ENCODE results near the gene IRX2. TPM values are rescaled to one million over a fixed set of nuclear protein-coding genes. Genes with fewer than 3 reads are reported as not detected.

Gene IRX2
- total and polyA plus RNA-seq, 2 donors (not counting 3 experiments of a cell fraction or from before 2014, with no cell fraction given), result not detected

DNA sequence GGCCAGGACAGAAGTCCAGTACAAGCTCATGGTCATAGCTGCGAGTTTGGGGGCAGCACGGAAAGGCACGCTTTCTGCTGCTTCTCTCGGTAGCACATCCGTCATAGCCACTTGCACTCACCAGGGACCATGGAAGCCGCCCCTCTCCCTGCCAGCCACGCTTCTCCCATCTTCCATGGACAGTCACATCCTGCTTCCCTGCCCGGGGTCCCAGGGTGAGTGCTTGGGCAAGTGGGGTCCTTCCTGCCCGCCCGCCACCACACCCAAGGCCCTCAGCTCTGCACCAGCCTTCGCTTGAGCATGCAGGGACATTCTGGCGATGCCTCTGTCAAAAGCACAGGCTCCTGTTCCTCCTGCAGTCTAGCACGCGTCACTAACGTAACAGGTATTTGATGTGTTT lies 13.1 kb upstream of the IRX2 start:
- H3K27ac ChIP-seq (ENCODE audit: insufficient read depth, low read depth, low read length), result no peak overlapping the region
- no peak overlapping the region for H3K9ac ChIP-seq (replicated peaks; ENCODE audit: extremely low read depth, insufficient read depth, low read length)
- DNase-seq (ENCODE audit: low read depth, low spot score) (no peak), FAIRE-seq (no peak)
- H3K9me3 ChIP-seq (replicated peaks; ENCODE audit: control insufficient read depth, insufficient read depth, low read length), result peaks cover 2% of the 10 kb centered on the region
- no peaks in the 10 kb centered on the region for H3K79me2 ChIP-seq (ENCODE audit: control insufficient read depth, insufficient read depth, low read length)
- no peak overlapping the region for H3K4me2 ChIP-seq (ENCODE audit: insufficient read depth, low read length)
- BruUV-seq (replicated peaks), result no TSS peak
- H2AFZ ChIP-seq (ENCODE audit: low read depth, low read length), result no peak overlapping the region
- intact Hi-C loops (cut with micrococcal nuclease) (no loop called here), dilution Hi-C loops (cut with MboI; ENCODE audit: extremely low pct_ligation_motif_present, low sequenced_read_pairs) (no loop called here)
- no peaks in the 10 kb centered on the region for H3K9me1 ChIP-seq (replicated peaks; ENCODE audit: control insufficient read depth, extremely low read depth, insufficient read depth, low read length)
- no peaks in the 10 kb centered on the region for H4K20me1 ChIP-seq (replicated peaks; ENCODE audit: control insufficient read depth, extremely low read depth, insufficient read depth, low read length)
- no peak overlapping the region for H3K4me3 ChIP-seq (replicated peaks in 1 of 3; ENCODE audit: insufficient read depth in 1 of 3, low read depth in 1 of 3, low read length in 3 of 3)
- H3K4me1 ChIP-seq (ENCODE audit: control insufficient read depth, extremely low read depth, insufficient read depth, low read length), result no peaks in the 10 kb centered on the region
- ChIA-PET POLR2A (no interaction called here), CTCF (no interaction called here)
- TF ChIP-seq, protein P1, sequence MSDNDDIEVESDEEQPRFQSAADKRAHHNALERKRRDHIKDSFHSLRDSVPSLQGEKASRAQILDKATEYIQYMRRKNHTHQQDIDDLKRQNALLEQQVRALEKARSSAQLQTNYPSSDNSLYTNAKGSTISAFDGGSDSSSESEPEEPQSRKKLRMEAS (IDR thresholded peaks at IDR 0.05; ENCODE audit: insufficient read depth, insufficient read length), result no peak
- TF ChIP-seq EZH2 (IDR thresholded peaks at IDR 0.05; ENCODE audit: borderline replicate concordance, low read depth, low read length, severe bottlenecking) (no peak), JUN (IDR thresholded peaks at IDR 0.05; ENCODE audit: borderline replicate concordance, insufficient read depth, insufficient read length, low read depth) (no peak), POLR2AphosphoS5 (IDR thresholded peaks at IDR 0.05; ENCODE audit: insufficient read depth, low read depth, low read length) (no peak), POLR2A (IDR thresholded peaks at IDR 0.05; ENCODE audit: low read depth, low read length) (no peak), FOS (IDR thresholded peaks at IDR 0.05; ENCODE audit: borderline replicate concordance, insufficient read depth, low read length) (no peak), MYC (IDR thresholded peaks at IDR 0.05; ENCODE audit: low read depth, low read length) (no peak), GATA2 (IDR thresholded peaks at IDR 0.05; ENCODE audit: insufficient read depth, insufficient read length, low read depth, low read length) (no peak)
- TF ChIP-seq, protein P2, sequence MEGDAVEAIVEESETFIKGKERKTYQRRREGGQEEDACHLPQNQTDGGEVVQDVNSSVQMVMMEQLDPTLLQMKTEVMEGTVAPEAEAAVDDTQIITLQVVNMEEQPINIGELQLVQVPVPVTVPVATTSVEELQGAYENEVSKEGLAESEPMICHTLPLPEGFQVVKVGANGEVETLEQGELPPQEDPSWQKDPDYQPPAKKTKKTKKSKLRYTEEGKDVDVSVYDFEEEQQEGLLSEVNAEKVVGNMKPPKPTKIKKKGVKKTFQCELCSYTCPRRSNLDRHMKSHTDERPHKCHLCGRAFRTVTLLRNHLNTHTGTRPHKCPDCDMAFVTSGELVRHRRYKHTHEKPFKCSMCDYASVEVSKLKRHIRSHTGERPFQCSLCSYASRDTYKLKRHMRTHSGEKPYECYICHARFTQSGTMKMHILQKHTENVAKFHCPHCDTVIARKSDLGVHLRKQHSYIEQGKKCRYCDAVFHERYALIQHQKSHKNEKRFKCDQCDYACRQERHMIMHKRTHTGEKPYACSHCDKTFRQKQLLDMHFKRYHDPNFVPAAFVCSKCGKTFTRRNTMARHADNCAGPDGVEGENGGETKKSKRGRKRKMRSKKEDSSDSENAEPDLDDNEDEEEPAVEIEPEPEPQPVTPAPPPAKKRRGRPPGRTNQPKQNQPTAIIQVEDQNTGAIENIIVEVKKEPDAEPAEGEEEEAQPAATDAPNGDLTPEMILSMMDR (IDR thresholded peaks at IDR 0.05; ENCODE audit: extremely low read depth in 1 of 2, insufficient read depth in 1 of 2, low read depth in 1 of 2, low read length in 2 of 2), result no peak
- H3K36me3 ChIP-seq (ENCODE audit: control insufficient read depth in 2 of 2, extremely low read depth in 1 of 2, insufficient read depth in 2 of 2, low read length in 2 of 2), result no peaks in the 10 kb centered on the region
- no peaks in the 10 kb centered on the region for H3K27me3 ChIP-seq (ENCODE audit: control insufficient read depth in 2 of 2, insufficient read depth in 2 of 2, low read length in 2 of 2)
